ENCODE measurements around the gene RDH12. TPM values are rescaled to one million over a fixed set of nuclear protein-coding genes. Genes with fewer than 3 reads are reported as not detected.
A peak's percentile ranks its signal among the peaks of the same experiment; 100 is the strongest.

Gene RDH12
- total and polyA plus RNA-seq, 9 of the 15 experiments (the other 6 are each of a cell fraction or from before 2014, with no cell fraction given): 0.03 to 0.29 (median 0.07) TPM; not detected in 2

GRCh38 chr14:67704484-67705089, 2.9 kb downstream of the RDH12 start:
- H3K9ac ChIP-seq (ENCODE audit: insufficient read depth in 1 of 2, low read depth in 2 of 2, low read length in 2 of 2): no peak overlapping the region
- peak; percentile 91 for ATAC-seq
- no peak overlapping the region; the same call in 1 of the 2 replicates for H2AFZ ChIP-seq (ENCODE audit: low read depth, low read length)
- CTCF ChIA-PET (ENCODE audit: low intra/inter-chr PET ratio): interaction anchor here (0.8 to 2.9 kb wide), 5 partner anchors 30 to 178 kb away, joined by 3 to 19 read pairs (median 6); partner anchors contain the start of genes ARG2, PIGH and VTI1B
- POLR2A ChIA-PET: interaction anchor here (0.6 to 2.1 kb wide), 11 partner anchors 9 to 164 kb away, joined by 3 to 14 read pairs (median 3); partner anchors contain the start of gene ARG2
- no peak overlapping the region for H3K4me3 ChIP-seq
- in situ Hi-C loops (cut with MboI) (loop anchor here (10.0 kb wide), 2 partner anchors 120 to 270 kb away; no protein-coding TSS in a partner anchor), intact Hi-C loops (cut with micrococcal nuclease) (loop anchor here (1.0 to 5.0 kb wide), 5 partner anchors 30 to 277 kb away; partner anchors contain the start of gene VTI1B)
- no peaks in the 10 kb centered on the region for H3K27me3 ChIP-seq (ENCODE audit: control insufficient read depth in 2 of 2, insufficient read depth in 2 of 2, low read length in 2 of 2)
- H3K79me2 ChIP-seq (ENCODE audit: control insufficient read depth, insufficient read depth, low read length): no peaks in the 10 kb centered on the region
- H3K9me1 ChIP-seq (ENCODE audit: control insufficient read depth, insufficient read depth, low read length): no peaks in the 10 kb centered on the region
- peak; percentile 18 to 71 (median 38) for DNase-seq (ENCODE audit: extremely low read depth in 1 of 4, low spot score in 3 of 4)
- H3K36me3 ChIP-seq (ENCODE audit: control insufficient read depth, insufficient read depth, low read length): no peaks in the 10 kb centered on the region
- 6% methylated on average over 2 of the region's 3 CpGs for WGBS (ENCODE audit: insufficient coverage, low coverage, missing lambda C conversion rate)
- H3K4me1 ChIP-seq (replicated peaks in 1 of 2; ENCODE audit: control insufficient read depth in 2 of 2, insufficient read depth in 2 of 2, low read length in 2 of 2): no peaks in the 10 kb centered on the region; a peak in 1 of 5 replicates
- no peaks in the 10 kb centered on the region for H4K20me1 ChIP-seq (replicated peaks; ENCODE audit: control insufficient read depth, insufficient read depth, low read length)
- H3K27ac ChIP-seq (ENCODE audit: extremely low read depth, low read depth, low read length): no peak overlapping the region
- no peaks in the 10 kb centered on the region for H3K9me3 ChIP-seq (replicated peaks; ENCODE audit: control insufficient read depth, insufficient read depth, low read depth, low read length)
- H3K4me2 ChIP-seq (ENCODE audit: insufficient read depth, low read length): no peak overlapping the region
- no TSS peak for BruUV-seq (replicated peaks)
- peak; percentile 86 for FAIRE-seq
- TF ChIP-seq ZBTB9 (CRISPR knock-in tag; IDR thresholded peaks at IDR 0.05) (no peak), RCOR1 (IDR thresholded peaks at IDR 0.05; ENCODE audit: borderline replicate concordance in 1 of 2, low read depth in 2 of 2, low read length in 2 of 2) (peak in 1 of 2 experiments; percentile 42; a peak in 1 of 4 replicates), RAD21 (CRISPR knock-in tag; conservative IDR thresholded peaks at IDR 0.05 in 1 of 2, IDR thresholded peaks at IDR 0.05 in 1 of 2) (peak; percentile 87 to 91), JUND (IDR thresholded peaks at IDR 0.05; ENCODE audit: borderline replicate concordance, low read depth, low read length) (0 out of 2 replicates have a peak, but pooled peaks have one; percentile 15), JUND (tag; IDR thresholded peaks at IDR 0.05; ENCODE audit: borderline replicate concordance, low read depth, low read length) (no peak), CTCF (IDR thresholded peaks at IDR 0.05 in 2 of 3, conservative IDR thresholded peaks at IDR 0.05 in 1 of 3; ENCODE audit: insufficient read depth in 2 of 3, low read depth in 1 of 3, low read length in 3 of 3) (peak; percentile 58 to 84 (median 65); a peak in 5 of 6 replicates), RFX1 (IDR thresholded peaks at IDR 0.05) (peak; percentile 48; the same call in 1 of the 2 replicates), CTBP1 (IDR thresholded peaks at IDR 0.05; ENCODE audit: borderline replicate concordance) (peak; percentile 21; the same call in 1 of the 2 replicates), SMC3 (conservative IDR thresholded peaks at IDR 0.05; ENCODE audit: insufficient read depth, low read depth, low read length) (peak; percentile 81), SOX6 (IDR thresholded peaks at IDR 0.05) (0 out of 2 replicates have a peak, but pooled peaks have one; percentile 15), SPI1 (IDR thresholded peaks at IDR 0.05; ENCODE audit: borderline replicate concordance, low read depth, low read length) (peak; percentile 96), JUN (IDR thresholded peaks at IDR 0.05; ENCODE audit: borderline replicate concordance, low read depth, low read length) (no peak), JUN (CRISPR knock-in tag; IDR thresholded peaks at IDR 0.05; ENCODE audit: borderline replicate concordance) (no peak), SMARCA4 (IDR thresholded peaks at IDR 0.05) (no peak), DEAF1 (CRISPR knock-in tag; IDR thresholded peaks at IDR 0.05) (peak; percentile 76)

All from K562 (cell line).